ENCODE results near the gene KRTAP10-6.

KRTAP10-6 gene

DNA sequence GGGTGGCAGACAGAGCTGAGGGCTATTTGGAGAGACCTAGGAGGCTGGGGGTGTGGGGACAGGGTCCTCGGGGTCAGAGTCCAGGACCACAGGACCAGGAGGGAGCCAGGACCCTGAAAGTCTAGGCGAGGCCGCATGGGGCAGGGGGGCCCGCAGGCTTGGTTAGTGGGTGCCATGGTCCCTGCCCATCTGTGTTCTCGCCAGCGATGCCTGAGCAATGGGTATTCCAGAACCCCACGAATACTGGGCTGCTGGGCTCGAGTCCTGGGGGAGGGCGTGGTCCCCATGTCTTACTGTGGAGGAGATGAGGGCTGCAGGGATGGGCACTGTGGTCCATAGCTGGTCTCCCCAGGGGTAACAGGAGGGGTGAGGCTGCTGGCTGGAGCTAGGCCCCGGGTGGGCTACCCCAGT, 2.0 kb downstream of the KRTAP10-6 start:
- no peak for DNase-seq (ENCODE audit: low read depth, low spot score)
- H3K4me3 ChIP-seq (ENCODE audit: low read depth, low read length), result no peak overlapping the region
- TF ChIP-seq, protein P1, sequence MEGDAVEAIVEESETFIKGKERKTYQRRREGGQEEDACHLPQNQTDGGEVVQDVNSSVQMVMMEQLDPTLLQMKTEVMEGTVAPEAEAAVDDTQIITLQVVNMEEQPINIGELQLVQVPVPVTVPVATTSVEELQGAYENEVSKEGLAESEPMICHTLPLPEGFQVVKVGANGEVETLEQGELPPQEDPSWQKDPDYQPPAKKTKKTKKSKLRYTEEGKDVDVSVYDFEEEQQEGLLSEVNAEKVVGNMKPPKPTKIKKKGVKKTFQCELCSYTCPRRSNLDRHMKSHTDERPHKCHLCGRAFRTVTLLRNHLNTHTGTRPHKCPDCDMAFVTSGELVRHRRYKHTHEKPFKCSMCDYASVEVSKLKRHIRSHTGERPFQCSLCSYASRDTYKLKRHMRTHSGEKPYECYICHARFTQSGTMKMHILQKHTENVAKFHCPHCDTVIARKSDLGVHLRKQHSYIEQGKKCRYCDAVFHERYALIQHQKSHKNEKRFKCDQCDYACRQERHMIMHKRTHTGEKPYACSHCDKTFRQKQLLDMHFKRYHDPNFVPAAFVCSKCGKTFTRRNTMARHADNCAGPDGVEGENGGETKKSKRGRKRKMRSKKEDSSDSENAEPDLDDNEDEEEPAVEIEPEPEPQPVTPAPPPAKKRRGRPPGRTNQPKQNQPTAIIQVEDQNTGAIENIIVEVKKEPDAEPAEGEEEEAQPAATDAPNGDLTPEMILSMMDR (IDR thresholded peaks at IDR 0.05; ENCODE audit: insufficient read depth, low read length, missing control alignments), result no peak
- ChIA-PET POLR2A (no interaction called here), CTCF (no interaction called here)

DNA sequence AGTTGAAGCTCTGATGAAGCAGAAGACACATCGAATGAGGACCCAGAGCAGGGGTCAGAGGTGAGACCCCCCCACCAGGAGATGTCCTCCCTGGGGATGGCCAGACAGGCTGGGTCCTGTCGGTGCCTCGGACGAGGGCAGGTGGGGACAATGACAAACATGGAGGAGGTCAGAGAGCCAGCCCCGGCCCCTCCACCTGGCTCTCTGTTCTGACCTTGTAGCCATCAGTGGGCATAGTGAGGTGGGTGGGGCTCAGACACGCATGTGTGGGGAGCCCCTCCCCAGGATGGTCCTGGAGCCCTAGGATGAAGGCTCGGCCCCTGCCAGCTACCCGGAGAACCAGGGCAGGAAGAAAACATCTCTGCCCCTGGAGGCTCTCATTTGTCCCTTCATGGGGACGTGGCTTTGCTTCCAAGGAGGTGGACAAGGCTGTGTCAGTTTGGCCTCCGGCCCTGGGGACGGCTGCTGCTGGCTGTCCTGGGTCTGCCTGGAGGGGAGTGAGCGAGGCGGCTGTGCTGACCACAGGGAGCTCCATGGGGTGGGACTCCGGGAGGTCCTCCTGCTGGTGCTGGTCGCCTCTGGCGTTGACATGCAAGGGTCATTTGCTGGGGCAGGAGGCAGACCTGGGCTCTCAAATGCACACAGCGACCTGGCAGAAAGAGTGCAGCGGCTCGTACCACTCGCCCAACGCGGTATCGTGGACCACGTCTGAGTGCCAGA, 2.6 kb downstream of the KRTAP10-6 start:
- DNase-seq (ENCODE audit: low read depth, low spot score), result no peak
- CTCF ChIA-PET, result no interaction called here
- TF ChIP-seq, protein P1 (IDR thresholded peaks at IDR 0.05; ENCODE audit: insufficient read depth, low read length, missing control alignments), result no peak
- H3K4me3 ChIP-seq (ENCODE audit: low read depth, low read length), result no peak overlapping the region
- POLR2A ChIA-PET, result no interaction called here

DNA sequence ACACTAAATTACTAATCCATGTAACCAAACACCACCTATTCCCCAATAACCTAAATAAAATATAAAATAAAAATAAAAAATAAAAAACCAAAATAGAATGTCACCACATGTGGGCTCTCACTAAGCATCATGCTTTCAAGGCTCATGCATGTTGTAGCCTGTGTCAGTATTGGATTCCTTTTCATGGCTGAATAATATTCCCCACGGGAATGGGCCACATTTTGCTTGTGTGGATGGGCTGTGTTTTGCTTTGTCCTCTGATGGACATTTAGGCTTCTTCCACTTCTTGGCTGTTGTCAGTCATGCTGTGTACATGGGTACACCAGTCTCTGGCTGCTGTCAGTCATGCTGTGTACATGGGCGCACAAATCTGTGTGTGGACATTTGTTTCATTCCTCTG, 3.2 kb downstream of the KRTAP10-6 start:
- no peak for DNase-seq (ENCODE audit: low read depth, low spot score)
- POLR2A ChIA-PET, result no interaction called here
- TF ChIP-seq, protein P1 (IDR thresholded peaks at IDR 0.05; ENCODE audit: insufficient read depth, low read length, missing control alignments), result no peak
- CTCF ChIA-PET, result no interaction called here
- H3K4me3 ChIP-seq (ENCODE audit: low read depth, low read length), result no peak overlapping the region

DNA sequence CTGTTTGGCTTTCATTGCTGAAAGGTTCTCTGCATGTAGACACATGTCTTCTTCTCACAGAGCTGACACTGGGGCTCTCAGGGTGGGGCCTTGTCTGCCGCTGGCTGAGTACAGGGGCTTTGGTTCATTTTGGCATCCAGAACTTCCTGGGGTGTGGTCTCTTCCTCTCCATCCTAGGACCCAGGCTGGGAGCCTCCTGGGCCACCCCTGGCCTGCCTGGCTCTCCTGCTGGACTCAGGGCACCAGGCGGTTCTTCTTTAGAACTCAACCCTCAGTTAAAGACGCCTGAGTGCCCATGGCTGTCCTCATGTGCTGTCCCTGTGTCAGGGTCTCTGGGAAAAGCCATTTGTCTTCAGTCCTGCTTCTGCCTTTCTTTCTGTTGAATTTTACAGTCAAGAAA, 6.4 kb downstream of the KRTAP10-6 start:
- TF ChIP-seq, protein P1 (IDR thresholded peaks at IDR 0.05; ENCODE audit: insufficient read depth, low read length, missing control alignments), result no peak
- ChIA-PET CTCF (no interaction called here), POLR2A (no interaction called here)
- no peak for DNase-seq (ENCODE audit: low read depth, low spot score)
- H3K4me3 ChIP-seq (ENCODE audit: low read depth, low read length), result no peak overlapping the region

DNA sequence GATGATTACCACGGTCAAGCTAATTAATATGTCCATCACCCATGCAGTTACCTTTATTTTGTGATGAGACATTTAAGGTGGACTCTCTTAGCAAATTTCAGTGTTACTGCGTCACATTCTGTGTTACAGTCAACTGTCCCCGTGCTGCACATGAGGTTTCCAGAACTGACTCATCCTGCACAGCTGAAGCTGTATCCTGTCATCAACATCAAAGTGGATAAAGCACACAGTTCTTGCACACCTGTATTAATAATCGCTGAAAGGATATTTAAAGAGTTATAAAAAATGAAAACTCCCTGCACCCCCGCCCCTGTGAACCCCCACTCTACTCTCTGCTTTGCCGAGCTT, 8.5 kb downstream of the KRTAP10-6 start:
- no peak for DNase-seq (ENCODE audit: low read depth, low spot score)
- ChIA-PET CTCF (no interaction called here), POLR2A (no interaction called here)
- H3K4me3 ChIP-seq (ENCODE audit: low read depth, low read length), result no peak overlapping the region
- TF ChIP-seq, protein P1 (IDR thresholded peaks at IDR 0.05; ENCODE audit: insufficient read depth, low read length, missing control alignments), result no peak

DNA sequence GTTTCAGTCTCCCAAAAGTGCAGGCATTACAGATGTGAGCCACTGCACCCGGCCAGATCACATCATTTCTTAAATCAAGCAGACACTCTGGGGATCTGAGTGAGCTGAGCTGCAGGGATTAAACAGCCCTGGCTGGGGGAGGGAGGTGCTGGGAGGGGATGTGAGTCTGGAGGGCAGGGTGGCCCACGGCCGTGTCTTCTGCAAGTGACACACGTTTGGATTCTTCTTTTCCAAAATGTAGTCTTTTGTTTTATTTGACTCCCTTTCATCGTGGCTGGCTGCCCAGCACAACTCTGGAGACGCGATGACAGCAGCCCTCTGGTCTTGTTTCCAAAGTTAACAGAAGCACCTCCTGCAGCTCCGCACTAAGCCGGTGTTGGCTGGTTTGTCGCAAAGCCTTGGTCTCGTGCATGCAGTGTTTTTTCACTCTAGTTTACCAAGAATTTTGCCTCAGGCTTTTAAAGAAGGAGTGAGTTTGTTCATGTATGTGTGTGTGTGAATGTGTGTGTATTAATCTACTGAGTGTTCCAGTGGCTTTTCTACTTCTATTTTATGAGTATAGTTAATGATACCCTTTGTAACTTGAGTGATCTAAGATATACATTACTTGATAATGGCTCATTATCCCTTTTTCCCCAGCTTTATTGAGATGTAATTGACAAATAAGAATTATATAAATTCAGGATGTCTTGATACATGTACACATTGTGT, 9.1 kb downstream of the KRTAP10-6 start:
- TF ChIP-seq, protein P1 (IDR thresholded peaks at IDR 0.05; ENCODE audit: insufficient read depth, low read length, missing control alignments), result no peak
- no peak for DNase-seq (ENCODE audit: low read depth, low spot score)
- POLR2A ChIA-PET, result no interaction called here

More for the DNA sequence above, 9.1 kb downstream of the KRTAP10-6 start:
- no peak overlapping the region for H3K4me3 ChIP-seq (ENCODE audit: low read depth, low read length)
- CTCF ChIA-PET, result no interaction called here

Data from AG04449 (cell line).